Measurements from ENCODE around the gene TEX2. TPM values are rescaled to one million over a fixed set of nuclear protein-coding genes. Genes with fewer than 3 reads are reported as not detected.

Gene TEX2
- total and polyA plus RNA-seq, 9 of the 15 experiments (the other 6 are each of a cell fraction or from before 2014, with no cell fraction given) = 4.1 to 27.6 (median 19.3) TPM

- ChIA-PET CTCF (ENCODE audit: low intra/inter-chr PET ratio) (no interaction called here), POLR2A (interaction anchor here (0.5 to 2.0 kb wide), 3 partner anchors 9 to 82 kb away, joined by 3 to 11 read pairs (median 3); no protein-coding TSS in a partner anchor)
- peaks cover 0 to 6% of the 10 kb centered on the region in 2 experiments; a peak in 3 of 5 replicates for H3K4me1 ChIP-seq (replicated peaks in 1 of 2; ENCODE audit: control insufficient read depth in 2 of 2, insufficient read depth in 2 of 2, low read length in 2 of 2)
- no peaks in the 10 kb centered on the region for H3K79me2 ChIP-seq (ENCODE audit: control insufficient read depth, insufficient read depth, low read length)
- intact Hi-C loops (cut with micrococcal nuclease) (no loop called here), in situ Hi-C loops (cut with MboI) (no loop called here)
- no peak overlapping the region for H3K4me2 ChIP-seq (ENCODE audit: insufficient read depth, low read length)
- WGBS (ENCODE audit: insufficient coverage, low coverage, missing lambda C conversion rate) = 93% methylated on average over 7 of the region's 7 CpGs
- no TSS peak for BruUV-seq (replicated peaks)
- no peaks in the 10 kb centered on the region for H3K9me1 ChIP-seq (ENCODE audit: control insufficient read depth, insufficient read depth, low read length)
- DNase-seq (ENCODE audit: extremely low read depth in 1 of 4, low spot score in 3 of 4) (no peak), ATAC-seq (no peak), FAIRE-seq (peak; percentile 15)
- no peak overlapping the region for H3K27ac ChIP-seq (ENCODE audit: extremely low read depth, low read depth, low read length)
- H4K20me1 ChIP-seq (replicated peaks; ENCODE audit: control insufficient read depth, insufficient read depth, low read length) = no peaks in the 10 kb centered on the region
- H3K27me3 ChIP-seq (ENCODE audit: control insufficient read depth in 2 of 2, insufficient read depth in 2 of 2, low read length in 2 of 2) = no peaks in the 10 kb centered on the region
- H3K36me3 ChIP-seq (ENCODE audit: control insufficient read depth, insufficient read depth, low read length) = peaks cover 67% of the 10 kb centered on the region
- H3K9ac ChIP-seq (ENCODE audit: insufficient read depth in 1 of 2, low read depth in 2 of 2, low read length in 2 of 2) = no peak overlapping the region
- H2AFZ ChIP-seq (ENCODE audit: low read depth, low read length) = no peak overlapping the region
- H3K4me3 ChIP-seq = no peak overlapping the region
- no peaks in the 10 kb centered on the region for H3K9me3 ChIP-seq (replicated peaks; ENCODE audit: control insufficient read depth, insufficient read depth, low read depth, low read length)
- TF ChIP-seq, protein P1, sequence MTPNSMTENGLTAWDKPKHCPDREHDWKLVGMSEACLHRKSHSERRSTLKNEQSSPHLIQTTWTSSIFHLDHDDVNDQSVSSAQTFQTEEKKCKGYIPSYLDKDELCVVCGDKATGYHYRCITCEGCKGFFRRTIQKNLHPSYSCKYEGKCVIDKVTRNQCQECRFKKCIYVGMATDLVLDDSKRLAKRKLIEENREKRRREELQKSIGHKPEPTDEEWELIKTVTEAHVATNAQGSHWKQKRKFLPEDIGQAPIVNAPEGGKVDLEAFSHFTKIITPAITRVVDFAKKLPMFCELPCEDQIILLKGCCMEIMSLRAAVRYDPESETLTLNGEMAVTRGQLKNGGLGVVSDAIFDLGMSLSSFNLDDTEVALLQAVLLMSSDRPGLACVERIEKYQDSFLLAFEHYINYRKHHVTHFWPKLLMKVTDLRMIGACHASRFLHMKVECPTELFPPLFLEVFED (CRISPR knock-in tag; conservative IDR thresholded peaks at IDR 0.05) = no peak
- TF ChIP-seq ZNF551 (CRISPR knock-in tag; IDR thresholded peaks at IDR 0.05) = no peak
- TF ChIP-seq, protein P2, sequence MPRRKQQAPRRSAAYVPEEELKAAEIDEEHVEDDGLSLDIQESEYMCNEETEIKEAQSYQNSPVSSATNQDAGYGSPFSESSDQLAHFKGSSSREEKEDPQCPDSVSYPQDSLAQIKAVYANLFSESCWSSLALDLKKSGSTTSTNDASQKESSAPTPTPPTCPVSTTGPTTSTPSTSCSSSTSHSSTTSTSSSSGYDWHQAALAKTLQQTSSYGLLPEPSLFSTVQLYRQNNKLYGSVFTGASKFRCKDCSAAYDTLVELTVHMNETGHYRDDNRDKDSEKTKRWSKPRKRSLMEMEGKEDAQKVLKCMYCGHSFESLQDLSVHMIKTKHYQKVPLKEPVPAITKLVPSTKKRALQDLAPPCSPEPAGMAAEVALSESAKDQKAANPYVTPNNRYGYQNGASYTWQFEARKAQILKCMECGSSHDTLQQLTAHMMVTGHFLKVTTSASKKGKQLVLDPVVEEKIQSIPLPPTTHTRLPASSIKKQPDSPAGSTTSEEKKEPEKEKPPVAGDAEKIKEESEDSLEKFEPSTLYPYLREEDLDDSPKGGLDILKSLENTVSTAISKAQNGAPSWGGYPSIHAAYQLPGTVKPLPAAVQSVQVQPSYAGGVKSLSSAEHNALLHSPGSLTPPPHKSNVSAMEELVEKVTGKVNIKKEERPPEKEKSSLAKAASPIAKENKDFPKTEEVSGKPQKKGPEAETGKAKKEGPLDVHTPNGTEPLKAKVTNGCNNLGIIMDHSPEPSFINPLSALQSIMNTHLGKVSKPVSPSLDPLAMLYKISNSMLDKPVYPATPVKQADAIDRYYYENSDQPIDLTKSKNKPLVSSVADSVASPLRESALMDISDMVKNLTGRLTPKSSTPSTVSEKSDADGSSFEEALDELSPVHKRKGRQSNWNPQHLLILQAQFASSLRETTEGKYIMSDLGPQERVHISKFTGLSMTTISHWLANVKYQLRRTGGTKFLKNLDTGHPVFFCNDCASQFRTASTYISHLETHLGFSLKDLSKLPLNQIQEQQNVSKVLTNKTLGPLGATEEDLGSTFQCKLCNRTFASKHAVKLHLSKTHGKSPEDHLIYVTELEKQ (CRISPR knock-in tag; IDR thresholded peaks at IDR 0.05) = no peak
- no peak for TF ChIP-seq ZC3H11A (IDR thresholded peaks at IDR 0.05; ENCODE audit: low read depth, low read length)
- TF ChIP-seq FOXK2 (conservative IDR thresholded peaks at IDR 0.05 in 1 of 2, IDR thresholded peaks at IDR 0.05 in 1 of 2; ENCODE audit: low read depth in 2 of 2) = no peak
- no peak for TF ChIP-seq PML (IDR thresholded peaks at IDR 0.05; ENCODE audit: low read length)
- TF ChIP-seq CBX3 (IDR thresholded peaks at IDR 0.05; ENCODE audit: borderline replicate concordance in 1 of 2, low read length in 2 of 2) = no peak
- TF ChIP-seq MLLT1 (IDR thresholded peaks at IDR 0.05) = no peak
- no peak for TF ChIP-seq FOXJ3 (CRISPR knock-in tag; IDR thresholded peaks at IDR 0.05)
- no peak for TF ChIP-seq POLR3G (IDR thresholded peaks at IDR 0.05; ENCODE audit: extremely low read depth, insufficient read length, insufficient replicate concordance)
- no peak for TF ChIP-seq ZNF140 (CRISPR knock-in tag; IDR thresholded peaks at IDR 0.05)
- no peak for TF ChIP-seq ZNF253 (CRISPR knock-in tag; conservative IDR thresholded peaks at IDR 0.05)
- no peak for TF ChIP-seq POLR2AphosphoS5 (IDR thresholded peaks at IDR 0.05; ENCODE audit: control insufficient read depth, insufficient read depth, low read depth, low read length)
- no peak for TF ChIP-seq ESRRB (CRISPR knock-in tag; IDR thresholded peaks at IDR 0.05; ENCODE audit: borderline replicate concordance)
- TF ChIP-seq RCOR1 (IDR thresholded peaks at IDR 0.05; ENCODE audit: borderline replicate concordance in 1 of 2, low read depth in 2 of 2, low read length in 2 of 2) = no peak
- TF ChIP-seq BACH1 (tag; IDR thresholded peaks at IDR 0.05) = no peak
- no peak for TF ChIP-seq HMG20B (CRISPR knock-in tag; IDR thresholded peaks at IDR 0.05)
Measured at GRCh38 chr17:64155129-64155528, 107.9 kb downstream of the TEX2 start.
